HepG2 (cell line): Measurements from ENCODE around the gene ASMT. TPM values are rescaled to one million over a fixed set of nuclear protein-coding genes. Genes with fewer than 3 reads are reported as not detected.

ENCODE experiments used
- DPF2 ChIP-seq: sonication (generic); formaldehyde crosslinking; IDR thresholded peaks from 2 replicates; pipeline ENCODE4 v1.4.0; 2020; ENCODE audit warnings: mild to moderate bottlenecking, low read depth, missing genetic modification reagents, borderline replicate concordance
- FLYWCH1 ChIP-seq: sonication (generic); formaldehyde crosslinking; IDR thresholded peaks from 2 replicates; pipeline ENCODE4 v1.8.1; 2023; ENCODE audit warnings: mild to moderate bottlenecking, missing genetic modification reagents
- FOXP1 ChIP-seq, 2 experiments: fragments of 450-650 bp in 1 of 2; IDR thresholded peaks; 2 replicates each; pipeline ENCODE4 v1.6.1; 2017 to 2018; ENCODE audit warnings: antibody characterized with exemption in 1 of 2
- GABPA ChIP-seq, 2 experiments: IDR thresholded peaks; 2 replicates each; pipeline ENCODE4 v1.6.1; 2011 to 2016; ENCODE audit warnings: low read depth in 2 of 2, low read length in 1 of 2, missing biosample characterization in 1 of 2, missing genetic modification characterization in 1 of 2
- GLI4 ChIP-seq: sonication (generic); formaldehyde crosslinking; IDR thresholded peaks from 2 replicates; pipeline ENCODE4 v1.5.1; 2020; ENCODE audit warnings: missing genetic modification reagents, mild to moderate bottlenecking, moderate library complexity, borderline replicate concordance
- GRHL1 ChIP-seq: sonication (generic); formaldehyde crosslinking; conservative IDR thresholded peaks from 2 replicates; pipeline ENCODE4 v1.8.0; 2022; ENCODE audit warnings: missing genetic modification reagents
- IKZF4 ChIP-seq: sonication (generic); formaldehyde crosslinking; IDR thresholded peaks from 2 replicates; pipeline ENCODE4 v1.5.1; 2020; ENCODE audit warnings: borderline replicate concordance, mild to moderate bottlenecking, low read depth, missing genetic modification reagents; ENCODE audit errors: not compliant biosample characterization
- IRF2 ChIP-seq: IDR thresholded peaks from 2 replicates; pipeline ENCODE4 v1.6.1; 2018; ENCODE audit warnings: missing genetic modification reagents, missing compliant biosample characterization
- MATR3 ChIP-seq: sonication (generic); formaldehyde crosslinking; IDR thresholded peaks from 2 replicates; pipeline ENCODE4 v1.4.0; 2020; ENCODE audit warnings: missing genetic modification reagents
- MBNL3 ChIP-seq: fragments of 250-450 bp; sonication (Bioruptor Pico); conservative IDR thresholded peaks from 2 replicates; pipeline ENCODE4 v1.8.0; 2022; ENCODE audit warnings: mild to moderate bottlenecking, inconsistent platforms
- MXD1 ChIP-seq: sonication (generic); formaldehyde crosslinking; IDR thresholded peaks from 2 replicates; pipeline ENCODE4 v1.4.0; 2020; ENCODE audit warnings: mild to moderate bottlenecking, missing genetic modification reagents
- PAXIP1 ChIP-seq: sonication (generic); formaldehyde crosslinking; conservative IDR thresholded peaks from 2 replicates; pipeline ENCODE4 v1.4.0; 2020; ENCODE audit warnings: mild to moderate bottlenecking, missing genetic modification reagents, moderate library complexity
- PHF20 ChIP-seq: sonication (generic); formaldehyde crosslinking; IDR thresholded peaks from 2 replicates; pipeline ENCODE4 v1.5.0; 2020; ENCODE audit warnings: mild to moderate bottlenecking, missing genetic modification reagents
- POLR2A ChIP-seq, 2 experiments: IDR thresholded peaks; 2 replicates each; pipeline ENCODE4 v1.6.1; 2011; ENCODE audit warnings: low read depth in 2 of 2, low read length in 2 of 2, mild to moderate bottlenecking in 1 of 2, moderate library complexity in 1 of 2; ENCODE audit not compliant: insufficient read depth in 1 of 2
- REL ChIP-seq: sonication (generic); formaldehyde crosslinking; conservative IDR thresholded peaks from 2 replicates; pipeline ENCODE4 v1.8.0; 2022; ENCODE audit warnings: mild to moderate bottlenecking, missing genetic modification reagents, moderate library complexity
- RFXANK ChIP-seq: IDR thresholded peaks from 2 replicates; pipeline ENCODE4 v1.6.1; 2016
- SATB2 ChIP-seq: sonication (generic); formaldehyde crosslinking; IDR thresholded peaks from 2 replicates; pipeline ENCODE4 v1.5.0; 2020; ENCODE audit warnings: missing genetic modification reagents
- SSRP1 ChIP-seq: IDR thresholded peaks from 2 replicates; pipeline ENCODE4 v1.6.1; 2016; ENCODE audit warnings: control low read depth
- TBX3 ChIP-seq: fragments of 450-650 bp; IDR thresholded peaks from 2 replicates; pipeline ENCODE4 v1.6.1; 2017; ENCODE audit warnings: antibody characterized with exemption, mild to moderate bottlenecking, inconsistent platforms, borderline replicate concordance
- XBP1 ChIP-seq: sonication (generic); formaldehyde crosslinking; IDR thresholded peaks from 2 replicates; pipeline ENCODE4 v1.5.0; 2020; ENCODE audit warnings: missing genetic modification reagents
- ZBTB21 ChIP-seq: sonication (generic); formaldehyde crosslinking; IDR thresholded peaks from 2 replicates; pipeline ENCODE4 v1.4.0; 2020; ENCODE audit warnings: missing genetic modification reagents
- ZBTB38 ChIP-seq: sonication (generic); formaldehyde crosslinking; IDR thresholded peaks from 2 replicates; pipeline ENCODE4 v1.5.1; 2020; ENCODE audit warnings: mild to moderate bottlenecking, missing genetic modification reagents
- ZMYM4 ChIP-seq: sonication (generic); formaldehyde crosslinking; IDR thresholded peaks from 2 replicates; pipeline ENCODE4 v1.8.1; 2023; ENCODE audit warnings: mild to moderate bottlenecking, missing genetic modification reagents
- ZNF431 ChIP-seq: sonication (generic); formaldehyde crosslinking; IDR thresholded peaks from 2 replicates; pipeline ENCODE4 v1.9.0; 2022; ENCODE audit warnings: missing genetic modification reagents, low read depth, mild to moderate bottlenecking, borderline replicate concordance
- ZNF432 ChIP-seq: sonication (generic); formaldehyde crosslinking; IDR thresholded peaks from 2 replicates; pipeline ENCODE4 v1.5.0; 2020; ENCODE audit warnings: missing genetic modification reagents, mild to moderate bottlenecking, borderline replicate concordance
- ZNF790 ChIP-seq: sonication (generic); formaldehyde crosslinking; IDR thresholded peaks from 2 replicates; pipeline ENCODE4 v1.8.0; 2022; ENCODE audit warnings: missing genetic modification reagents, mild to moderate bottlenecking, borderline replicate concordance
- polyA plus RNA-seq, 8 experiments: library from polyadenylated mRNA; depleted of rRNA in 3 of 8; stranded (reverse) in 7 of 8; unstranded in 1 of 8; fragments of >200 nt; fragmentation: Illumina TruSeq in 4 of 8; extraction: Trizol in 4 of 8; gene quantifications; 2 replicates each; pipeline versions ENCODE4 v1.2.1 to v1.2.3, GENCODE V29; 2011 to 2016; ENCODE audit warnings: low read depth in 4 of 8, missing spikeins in 1 of 8, mixed read lengths in 1 of 8; ENCODE audit not compliant: insufficient read depth in 1 of 8
- total RNA-seq, 5 experiments: library from RNA; depleted of rRNA; stranded (reverse); fragments of >200 nt; fragmentation: Illumina TruSeq; extraction: Trizol; gene quantifications; 2 replicates each; pipeline ENCODE4 v1.2.3, GENCODE V29; 2016; ENCODE audit warnings: low read depth in 1 of 5

ASMT gene
- total and polyA plus RNA-seq, 2 of the 13 experiments (the other 11 are each of a cell fraction or from before 2014, with no cell fraction given) = 0.04 TPM; not detected in 1

DNA sequence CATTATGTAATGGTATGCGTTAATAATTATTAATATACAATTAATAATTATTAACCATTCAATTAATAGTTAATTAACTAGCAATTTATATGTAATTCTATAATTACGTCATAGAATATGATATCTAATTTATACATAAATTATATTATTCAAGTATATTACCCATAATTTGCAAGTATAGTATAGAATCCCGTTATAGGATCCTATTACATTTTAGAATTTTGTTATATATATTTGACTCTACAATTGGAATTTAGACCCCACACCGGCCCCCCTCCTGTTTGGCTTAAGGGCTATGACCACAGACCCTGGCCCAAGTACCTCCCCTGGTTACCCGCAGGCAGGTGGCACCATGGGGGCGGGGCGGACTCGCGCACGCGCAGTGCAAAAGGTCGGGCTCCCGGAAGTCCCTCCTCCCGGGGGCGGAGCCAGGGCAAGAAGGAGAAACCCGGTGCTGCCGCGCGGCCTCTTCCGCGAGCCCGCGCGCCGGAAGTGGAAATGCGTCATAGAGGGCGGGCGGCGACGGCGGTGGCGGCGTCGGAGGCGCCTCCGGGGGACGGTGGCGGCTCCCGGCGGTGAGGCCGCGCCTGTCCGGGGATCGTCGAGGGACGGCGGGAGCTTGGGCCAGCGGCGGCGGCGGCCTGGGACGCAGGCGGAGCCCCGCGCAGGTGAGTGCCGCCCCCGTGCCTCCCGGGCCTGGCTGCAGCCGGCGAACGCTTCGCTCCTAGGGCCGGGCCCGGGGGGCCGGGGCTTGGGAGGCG, 23.6 kb upstream of the ASMT start, which contains the start of gene AKAP17A (continued):
- no peak for TF ChIP-seq ZNF790
- TF ChIP-seq ZNF432 (CRISPR knock-in tag) = no peak
- TF ChIP-seq RFXANK (CRISPR knock-in tag) = no peak
- TF ChIP-seq REL (CRISPR knock-in tag) = no peak
- no peak for TF ChIP-seq SSRP1 (CRISPR knock-in tag)
- TF ChIP-seq MXD1 (CRISPR knock-in tag) = no peak
- TF ChIP-seq SATB2 (CRISPR knock-in tag) = no peak
- TF ChIP-seq POLR2A (IDR thresholded peaks at IDR 0.05; ENCODE audit: insufficient read depth in 1 of 2, low read depth in 2 of 2, low read length in 2 of 2) = peak in 1 of 2 experiments; percentile 49; a peak in 2 of 4 replicates
- TF ChIP-seq IKZF4 (CRISPR knock-in tag) = no peak
- no peak for TF ChIP-seq GLI4 (CRISPR knock-in tag)
- TF ChIP-seq PHF20 (CRISPR knock-in tag) = peak; percentile 85
- TF ChIP-seq FOXP1 (IDR thresholded peaks at IDR 0.05) = no peak
- no peak for TF ChIP-seq FOXP1 (CRISPR knock-in tag; IDR thresholded peaks at IDR 0.05)
- TF ChIP-seq MBNL3 (CRISPR knock-in tag) = no peak
- no peak for TF ChIP-seq GABPA (IDR thresholded peaks at IDR 0.05; ENCODE audit: low read depth, low read length)
- TF ChIP-seq GABPA (CRISPR knock-in tag; IDR thresholded peaks at IDR 0.05; ENCODE audit: low read depth) = peak; percentile 93
- TF ChIP-seq ZMYM4 = 0 out of 2 replicates have a peak, but pooled peaks have one; percentile 36
- no peak for TF ChIP-seq GRHL1 (CRISPR knock-in tag)
- TF ChIP-seq ZBTB21 (CRISPR knock-in tag) = peak; percentile 48; the same call in 1 of the 2 replicates
- no peak for TF ChIP-seq TBX3
- 0 out of 2 replicates have a peak, but pooled peaks have one; percentile 49 for TF ChIP-seq XBP1 (CRISPR knock-in tag)
- no peak for TF ChIP-seq ZBTB38 (CRISPR knock-in tag)
- TF ChIP-seq ZNF431 (CRISPR knock-in tag) = no peak
- no peak for TF ChIP-seq MATR3 (CRISPR knock-in tag)
- 0 out of 2 replicates have a peak, but pooled peaks have one; percentile 25 for TF ChIP-seq PAXIP1 (CRISPR knock-in tag)
- TF ChIP-seq FLYWCH1 (CRISPR knock-in tag) = no peak
- no peak for TF ChIP-seq DPF2
- peak; percentile 71; the same call in 1 of the 2 replicates for TF ChIP-seq IRF2 (CRISPR knock-in tag)
